Right atrium auricular region (tissue), 2 donors: ENCODE data around the gene NT5C2. TPM values are rescaled to one million over a fixed set of nuclear protein-coding genes. Genes with fewer than 3 reads are reported as not detected.
A peak's percentile ranks its signal among the peaks of the same experiment; 100 is the strongest.

Experiments used
- DNase-seq: peaks from one replicate; pipeline ENCODE4 v3.0.0-alpha.2; 2019; ENCODE audit warnings: low spot score
- H3K27ac ChIP-seq, 2 donors: fragments of 200-600 bp; sonication (generic); 1 replicate in 1 of 2; 2 replicates in 1 of 2; pipeline ENCODE4 v1.5.1; 2016 to 2019
- H3K27me3 ChIP-seq, 2 donors: fragments of 200-600 bp; sonication (generic); one replicate each; pipeline versions ENCODE4 v1.5.1 to v1.6.0; 2017 to 2019
- H3K36me3 ChIP-seq: fragments of 200-600 bp; sonication (generic); one replicate; pipeline ENCODE4 v1.5.1; 2016
- H3K4me1 ChIP-seq, 2 donors: fragments of 200-600 bp; sonication (generic); one replicate each; pipeline versions ENCODE4 v1.5.1 to v1.6.0; 2017 to 2019
- H3K4me3 ChIP-seq, 2 donors: fragments of 200-600 bp; sonication (generic); 1 replicate in 1 of 2; 2 replicates in 1 of 2; pipeline ENCODE4 v1.5.1; 2017 to 2019; ENCODE audit warnings: mild to moderate bottlenecking in 1 of 2, moderate library complexity in 1 of 2
- H3K9me3 ChIP-seq, 2 donors: fragments of 200-600 bp; sonication (generic); one replicate each; pipeline ENCODE4 v1.5.1; 2019
- total RNA-seq, 2 donors: library from RNA; depleted of rRNA; stranded (reverse); fragments of >200 nt; gene quantifications; one replicate each; pipeline ENCODE4 v1.1.0, GENCODE V29; 2016
- TF ChIP-seq, protein P1 (sequence below), 2 donors: fragments of 200-600 bp; sonication (generic); IDR thresholded peaks; one replicate each; pipeline ENCODE4 v1.5.1; 2019; ENCODE audit warnings: antibody characterized with exemption in 2 of 2

Gene NT5C2
- total RNA-seq, 2 donors from 2014 or later = 28.5 to 32.7 TPM

DNA sequence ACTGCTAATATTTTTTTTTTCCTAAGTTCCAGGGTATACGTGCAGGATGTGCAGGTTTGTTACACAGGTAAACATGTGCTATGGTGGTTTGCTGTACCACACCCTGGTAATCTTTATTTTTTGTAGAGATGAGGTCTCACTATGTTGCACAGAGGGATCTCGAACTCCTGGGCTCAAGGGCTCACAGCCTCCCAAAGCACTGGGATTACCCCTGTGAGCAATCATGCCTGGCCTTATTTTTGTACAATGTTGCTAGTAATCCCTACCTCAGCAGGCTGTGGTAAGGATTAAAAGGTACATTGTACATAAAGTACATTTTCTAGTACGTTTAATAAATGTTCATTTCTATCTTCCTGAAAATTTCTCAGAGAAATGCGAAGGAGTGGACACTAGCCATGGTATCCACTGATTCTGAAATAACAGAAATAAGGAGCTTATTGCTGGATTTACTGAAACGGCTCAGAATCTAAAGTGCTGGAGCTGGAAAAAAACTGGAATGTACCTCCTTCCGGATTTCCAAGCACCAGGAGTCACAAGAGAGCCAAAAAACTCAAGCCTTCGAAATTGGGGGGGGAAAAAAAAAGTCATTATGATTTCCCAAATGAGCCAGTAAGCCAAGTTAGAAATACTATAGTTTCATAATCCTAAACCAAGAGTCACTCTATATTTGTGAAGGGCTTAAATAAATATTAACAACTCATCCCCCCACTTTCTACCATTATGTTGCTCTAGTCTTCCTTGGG, 69.6 kb downstream of the NT5C2 start:
- no peaks in the 10 kb centered on the region for H3K36me3 ChIP-seq
- no peaks in the 10 kb centered on the region for H3K9me3 ChIP-seq
- peak overlapping the region in 1 of 2 donors; percentile 29 for H3K27ac ChIP-seq
- TF ChIP-seq, protein P1, sequence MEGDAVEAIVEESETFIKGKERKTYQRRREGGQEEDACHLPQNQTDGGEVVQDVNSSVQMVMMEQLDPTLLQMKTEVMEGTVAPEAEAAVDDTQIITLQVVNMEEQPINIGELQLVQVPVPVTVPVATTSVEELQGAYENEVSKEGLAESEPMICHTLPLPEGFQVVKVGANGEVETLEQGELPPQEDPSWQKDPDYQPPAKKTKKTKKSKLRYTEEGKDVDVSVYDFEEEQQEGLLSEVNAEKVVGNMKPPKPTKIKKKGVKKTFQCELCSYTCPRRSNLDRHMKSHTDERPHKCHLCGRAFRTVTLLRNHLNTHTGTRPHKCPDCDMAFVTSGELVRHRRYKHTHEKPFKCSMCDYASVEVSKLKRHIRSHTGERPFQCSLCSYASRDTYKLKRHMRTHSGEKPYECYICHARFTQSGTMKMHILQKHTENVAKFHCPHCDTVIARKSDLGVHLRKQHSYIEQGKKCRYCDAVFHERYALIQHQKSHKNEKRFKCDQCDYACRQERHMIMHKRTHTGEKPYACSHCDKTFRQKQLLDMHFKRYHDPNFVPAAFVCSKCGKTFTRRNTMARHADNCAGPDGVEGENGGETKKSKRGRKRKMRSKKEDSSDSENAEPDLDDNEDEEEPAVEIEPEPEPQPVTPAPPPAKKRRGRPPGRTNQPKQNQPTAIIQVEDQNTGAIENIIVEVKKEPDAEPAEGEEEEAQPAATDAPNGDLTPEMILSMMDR (IDR thresholded peaks at IDR 0.05) = no peak
- H3K4me3 ChIP-seq = no peak overlapping the region
- peaks cover 0 to 54% of the 10 kb centered on the region in 2 donors for H3K4me1 ChIP-seq
- H3K27me3 ChIP-seq = no peaks in the 10 kb centered on the region
- DNase-seq = no peak

GRCh38 chr10:103120977-103121735, 71.9 kb downstream of the NT5C2 start:
- Histone ChIP-seq H3K27me3 (no peaks in the 10 kb centered on the region), H3K9me3 (no peaks in the 10 kb centered on the region), H3K4me1 (peaks cover 0 to 54% of the 10 kb centered on the region in 2 donors), H3K36me3 (no peaks in the 10 kb centered on the region), H3K27ac (peak overlapping the region in 1 of 2 donors; percentile 38), H3K4me3 (no peak overlapping the region)
- no peak for DNase-seq
- TF ChIP-seq, protein P1 (IDR thresholded peaks at IDR 0.05) = no peak

- TF ChIP-seq, protein P1 (IDR thresholded peaks at IDR 0.05) = no peak
- DNase-seq = no peak
- H3K4me1 ChIP-seq = peaks cover 0 to 48% of the 10 kb centered on the region in 2 donors
- H3K9me3 ChIP-seq = no peaks in the 10 kb centered on the region
- no peaks in the 10 kb centered on the region for H3K36me3 ChIP-seq
- no peaks in the 10 kb centered on the region for H3K27me3 ChIP-seq
- H3K4me3 ChIP-seq = no peak overlapping the region
- peak overlapping the region in 1 of 2 donors; percentile 38 for H3K27ac ChIP-seq
Observed at GRCh38 chr10:103120546-103120945, 72.5 kb downstream of the NT5C2 start.

DNA sequence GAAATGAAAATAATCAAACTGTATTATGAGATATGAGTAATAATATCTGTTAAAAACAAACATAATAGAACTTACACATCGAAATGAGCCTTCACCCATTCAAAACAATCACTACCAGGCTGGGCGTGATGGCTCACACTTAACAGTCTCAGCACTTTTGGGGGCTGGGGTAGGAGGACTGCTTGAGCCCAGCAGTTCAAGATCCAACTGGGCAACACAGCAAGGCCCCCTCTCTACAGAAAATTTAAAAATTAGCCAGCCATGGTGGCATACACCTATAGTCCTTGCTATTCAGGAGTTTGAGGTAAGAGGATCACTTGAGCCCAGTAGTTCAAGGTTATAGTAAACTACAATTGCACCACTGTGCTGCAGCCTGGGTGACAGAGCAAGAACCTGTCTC, 75.8 kb downstream of the NT5C2 start:
- TF ChIP-seq, protein P1 (IDR thresholded peaks at IDR 0.05) = no peak
- Histone ChIP-seq H3K4me3 (no peak overlapping the region), H3K27ac (no peak overlapping the region), H3K9me3 (no peaks in the 10 kb centered on the region), H3K27me3 (no peaks in the 10 kb centered on the region), H3K4me1 (peaks cover 0 to 26% of the 10 kb centered on the region in 2 donors), H3K36me3 (no peaks in the 10 kb centered on the region)
- no peak for DNase-seq

DNA sequence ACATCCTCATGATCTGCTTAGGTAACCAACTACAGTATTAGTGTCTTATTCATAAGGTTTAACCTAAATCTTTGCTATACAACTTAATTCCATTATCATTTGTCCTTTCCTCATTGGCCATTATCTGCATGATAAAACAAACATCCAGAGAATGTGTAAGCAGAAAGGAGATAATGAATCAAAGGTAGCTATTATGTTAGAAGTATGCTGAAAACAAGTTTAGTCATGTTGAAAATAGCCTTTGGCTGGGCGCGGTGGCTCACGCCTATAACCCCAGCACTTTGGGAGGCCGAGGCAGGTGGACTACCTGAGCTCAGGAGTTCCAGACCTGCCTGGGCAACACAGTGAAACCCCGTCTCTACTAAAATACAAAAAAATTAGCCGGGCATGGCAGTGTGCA, 78.2 kb downstream of the NT5C2 start:
- DNase-seq = no peak
- TF ChIP-seq, protein P1 (IDR thresholded peaks at IDR 0.05) = no peak
- Histone ChIP-seq H3K27ac (no peak overlapping the region), H3K4me3 (no peak overlapping the region), H3K36me3 (no peaks in the 10 kb centered on the region), H3K4me1 (peaks cover 0 to 29% of the 10 kb centered on the region in 2 donors), H3K9me3 (no peaks in the 10 kb centered on the region), H3K27me3 (no peaks in the 10 kb centered on the region)
